ENCODE measurements around the gene SDCBP2. TPM values are rescaled to one million over a fixed set of nuclear protein-coding genes. Genes with fewer than 3 reads are reported as not detected.

The SDCBP2 gene
- total and polyA plus RNA-seq, 2 of the 13 experiments (the other 11 are each of a cell fraction or from before 2014, with no cell fraction given) = 1.2 to 2.4 TPM

DNA sequence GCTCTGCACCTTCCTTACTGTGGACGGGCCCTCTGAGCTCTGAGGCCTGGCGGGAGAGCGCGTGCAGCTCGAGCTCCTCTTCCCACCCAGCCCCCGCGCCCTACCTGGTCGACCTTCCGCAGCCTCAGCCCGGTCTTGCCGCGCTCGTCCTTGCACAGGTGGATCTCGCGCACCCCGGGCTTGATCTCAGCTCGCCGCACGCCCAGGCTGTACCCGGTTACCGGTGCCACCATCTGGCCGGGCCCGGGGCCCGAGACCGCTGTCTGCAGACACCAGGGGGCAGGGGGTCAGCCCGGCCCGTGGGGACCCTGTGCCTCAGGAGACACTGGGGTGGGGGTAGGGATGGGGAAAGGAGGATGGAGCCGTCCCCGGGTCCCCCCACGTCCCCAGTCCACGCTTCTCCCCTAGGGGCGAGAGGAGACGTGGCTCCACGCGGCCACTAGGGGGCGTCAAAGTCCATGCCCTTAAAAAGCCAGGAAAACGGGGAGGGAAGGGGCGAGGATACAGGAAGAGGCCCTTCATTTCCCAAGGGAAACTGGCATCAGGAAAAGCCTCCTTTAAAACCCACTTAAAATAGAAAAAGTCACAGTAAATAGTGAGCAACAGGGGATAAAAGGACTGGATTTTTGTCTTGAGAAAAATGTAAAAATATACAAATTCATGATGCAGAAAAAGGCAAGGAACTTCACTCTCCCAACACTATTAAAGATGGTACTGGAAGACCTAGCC lies 15.5 kb downstream of the SDCBP2 start (continued):
- TF ChIP-seq HOXA5 (CRISPR knock-in tag; IDR thresholded peaks at IDR 0.05) (peak; percentile 86), ZNF136 (CRISPR knock-in tag; IDR thresholded peaks at IDR 0.05; ENCODE audit: low read depth) (no peak), MED8 (CRISPR knock-in tag; IDR thresholded peaks at IDR 0.05; ENCODE audit: insufficient replicate concordance) (no peak), RNF2 (conservative IDR thresholded peaks at IDR 0.05; ENCODE audit: low read depth) (no peak), HDAC1 (CRISPR knock-in tag; IDR thresholded peaks at IDR 0.05) (no peak), STAG1 (CRISPR knock-in tag; IDR thresholded peaks at IDR 0.05) (peak; percentile 99), JUNB (CRISPR knock-in tag; IDR thresholded peaks at IDR 0.05; ENCODE audit: borderline replicate concordance) (no peak), ZNF18 (CRISPR knock-in tag; IDR thresholded peaks at IDR 0.05; ENCODE audit: insufficient replicate concordance) (no peak), SRF (IDR thresholded peaks at IDR 0.05; ENCODE audit: low read depth, low read length) (peak; percentile 78), POLR2AphosphoS5 (IDR thresholded peaks at IDR 0.05; ENCODE audit: low read depth, low read length) (no peak), ZNF569 (CRISPR knock-in tag; IDR thresholded peaks at IDR 0.05; ENCODE audit: borderline replicate concordance) (no peak), ATRX (CRISPR knock-in tag; IDR thresholded peaks at IDR 0.05; ENCODE audit: borderline replicate concordance) (no peak), ZFY (CRISPR knock-in tag; IDR thresholded peaks at IDR 0.05) (0 out of 2 replicates have a peak, but pooled peaks have one; percentile 35), ZNF264 (CRISPR knock-in tag; IDR thresholded peaks at IDR 0.05) (no peak), FOXO1 (CRISPR knock-in tag; IDR thresholded peaks at IDR 0.05) (peak; percentile 55), KLF11 (CRISPR knock-in tag; IDR thresholded peaks at IDR 0.05) (0 out of 2 replicates have a peak, but pooled peaks have one; percentile 74), ZNF3 (CRISPR knock-in tag; IDR thresholded peaks at IDR 0.05) (no peak), MTF2 (CRISPR knock-in tag; IDR thresholded peaks at IDR 0.05; ENCODE audit: borderline replicate concordance) (no peak)
- TF ChIP-seq, protein P1, sequence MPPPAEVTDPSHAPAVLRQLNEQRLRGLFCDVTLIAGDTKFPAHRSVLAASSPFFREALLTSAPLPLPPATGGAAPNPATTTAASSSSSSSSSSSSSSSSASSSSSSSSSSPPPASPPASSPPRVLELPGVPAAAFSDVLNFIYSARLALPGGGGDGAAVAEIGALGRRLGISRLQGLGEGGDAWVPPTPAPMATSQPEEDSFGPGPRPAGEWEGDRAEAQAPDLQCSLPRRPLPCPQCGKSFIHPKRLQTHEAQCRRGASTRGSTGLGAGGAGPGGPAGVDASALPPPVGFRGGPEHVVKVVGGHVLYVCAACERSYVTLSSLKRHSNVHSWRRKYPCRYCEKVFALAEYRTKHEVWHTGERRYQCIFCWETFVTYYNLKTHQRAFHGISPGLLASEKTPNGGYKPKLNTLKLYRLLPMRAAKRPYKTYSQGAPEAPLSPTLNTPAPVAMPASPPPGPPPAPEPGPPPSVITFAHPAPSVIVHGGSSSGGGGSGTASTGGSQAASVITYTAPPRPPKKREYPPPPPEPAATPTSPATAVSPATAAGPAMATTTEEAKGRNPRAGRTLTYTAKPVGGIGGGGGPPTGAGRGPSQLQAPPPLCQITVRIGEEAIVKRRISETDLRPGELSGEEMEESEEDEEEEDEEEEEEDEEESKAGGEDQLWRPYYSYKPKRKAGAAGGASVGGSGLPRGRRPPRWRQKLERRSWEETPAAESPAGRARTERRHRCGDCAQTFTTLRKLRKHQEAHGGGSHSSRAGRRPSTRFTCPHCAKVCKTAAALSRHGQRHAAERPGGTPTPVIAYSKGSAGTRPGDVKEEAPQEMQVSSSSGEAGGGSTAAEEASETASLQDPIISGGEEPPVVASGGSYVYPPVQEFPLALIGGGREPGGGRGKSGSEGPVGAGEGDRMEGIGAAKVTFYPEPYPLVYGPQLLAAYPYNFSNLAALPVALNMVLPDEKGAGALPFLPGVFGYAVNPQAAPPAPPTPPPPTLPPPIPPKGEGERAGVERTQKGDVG (CRISPR knock-in tag; IDR thresholded peaks at IDR 0.05; ENCODE audit: borderline replicate concordance) = peak; percentile 72; the same call in 1 of the 2 replicates
- TF ChIP-seq, protein P2, sequence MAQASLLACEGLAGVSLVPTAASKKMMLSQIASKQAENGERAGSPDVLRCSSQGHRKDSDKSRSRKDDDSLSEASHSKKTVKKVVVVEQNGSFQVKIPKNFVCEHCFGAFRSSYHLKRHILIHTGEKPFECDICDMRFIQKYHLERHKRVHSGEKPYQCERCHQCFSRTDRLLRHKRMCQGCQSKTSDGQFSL (CRISPR knock-in tag; IDR thresholded peaks at IDR 0.05) = 0 out of 2 replicates have a peak, but pooled peaks have one; percentile 42
- TF ChIP-seq, protein P3, sequence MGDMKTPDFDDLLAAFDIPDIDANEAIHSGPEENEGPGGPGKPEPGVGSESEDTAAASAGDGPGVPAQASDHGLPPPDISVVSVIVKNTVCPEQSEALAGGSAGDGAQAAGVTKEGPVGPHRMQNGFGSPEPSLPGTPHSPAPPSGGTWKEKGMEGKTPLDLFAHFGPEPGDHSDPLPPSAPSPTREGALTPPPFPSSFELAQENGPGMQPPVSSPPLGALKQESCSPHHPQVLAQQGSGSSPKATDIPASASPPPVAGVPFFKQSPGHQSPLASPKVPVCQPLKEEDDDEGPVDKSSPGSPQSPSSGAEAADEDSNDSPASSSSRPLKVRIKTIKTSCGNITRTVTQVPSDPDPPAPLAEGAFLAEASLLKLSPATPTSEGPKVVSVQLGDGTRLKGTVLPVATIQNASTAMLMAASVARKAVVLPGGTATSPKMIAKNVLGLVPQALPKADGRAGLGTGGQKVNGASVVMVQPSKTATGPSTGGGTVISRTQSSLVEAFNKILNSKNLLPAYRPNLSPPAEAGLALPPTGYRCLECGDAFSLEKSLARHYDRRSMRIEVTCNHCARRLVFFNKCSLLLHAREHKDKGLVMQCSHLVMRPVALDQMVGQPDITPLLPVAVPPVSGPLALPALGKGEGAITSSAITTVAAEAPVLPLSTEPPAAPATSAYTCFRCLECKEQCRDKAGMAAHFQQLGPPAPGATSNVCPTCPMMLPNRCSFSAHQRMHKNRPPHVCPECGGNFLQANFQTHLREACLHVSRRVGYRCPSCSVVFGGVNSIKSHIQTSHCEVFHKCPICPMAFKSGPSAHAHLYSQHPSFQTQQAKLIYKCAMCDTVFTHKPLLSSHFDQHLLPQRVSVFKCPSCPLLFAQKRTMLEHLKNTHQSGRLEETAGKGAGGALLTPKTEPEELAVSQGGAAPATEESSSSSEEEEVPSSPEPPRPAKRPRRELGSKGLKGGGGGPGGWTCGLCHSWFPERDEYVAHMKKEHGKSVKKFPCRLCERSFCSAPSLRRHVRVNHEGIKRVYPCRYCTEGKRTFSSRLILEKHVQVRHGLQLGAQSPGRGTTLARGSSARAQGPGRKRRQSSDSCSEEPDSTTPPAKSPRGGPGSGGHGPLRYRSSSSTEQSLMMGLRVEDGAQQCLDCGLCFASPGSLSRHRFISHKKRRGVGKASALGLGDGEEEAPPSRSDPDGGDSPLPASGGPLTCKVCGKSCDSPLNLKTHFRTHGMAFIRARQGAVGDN (CRISPR knock-in tag; IDR thresholded peaks at IDR 0.05) = peak; percentile 45; the same call in 1 of the 2 replicates
